NCI-H1092 treated with DMSO at 0.1 percent for 48 hours (cell line): ENCODE measurements around the gene ZNF17.
"Not testable (repeated sequence)": the region's sequence is repeated elsewhere in the genome, so short reads cannot be mapped to it uniquely, and the experiment has no call there.

Source experiments
- DNase-seq: peaks from one replicate; lab custom pipeline; 2025; lab: John Stamatoyannopoulos, UW

ZNF17 gene

GRCh38 chr19:57410877-57411671 is at the start of gene ZNF17:
Gene ZNF17 (plus strand): TSS chr19:57411161. CDS start chr19:57413616, 2,455 bp downstream.
- DNase-seq = peak; percentile 73

- no peak for DNase-seq
Measured at GRCh38 chr19:57362419-57362818, 48.5 kb upstream of the ZNF17 start.

GRCh38 chr19:57362997-57363687 is 47.8 kb upstream of the ZNF17 start, which contains the start of the genes TRAPPC2B and ZNF547:
Gene TRAPPC2B (plus strand): TSS chr19:57363551. CDS start chr19:57364834, 1,283 bp downstream.
Gene ZNF547 (plus strand): TSS chr19:57363551. CDS start chr19:57368556, 5,005 bp downstream.
- peak; percentile 96 for DNase-seq

GRCh38 chr19:57363688-57364181 is 47.2 kb upstream of the ZNF17 start:
- DNase-seq = no peak

GRCh38 chr19:57366776-57367175 is 44.2 kb upstream of the ZNF17 start:
- DNase-seq = no peak

- DNase-seq = no peak
Measured at GRCh38 chr19:57374179-57374578, 36.8 kb upstream of the ZNF17 start.

- not testable (repeated sequence) for DNase-seq
Measured at GRCh38 chr19:57374647-57375046, 36.3 kb upstream of the ZNF17 start.

GRCh38 chr19:57376151-57376550 is 34.8 kb upstream of the ZNF17 start:
- no peak for DNase-seq

GRCh38 chr19:57377498-57378146 is 33.3 kb upstream of the ZNF17 start:
- no peak for DNase-seq

GRCh38 chr19:57380923-57381322 is 30.0 kb upstream of the ZNF17 start:
- no peak for DNase-seq

GRCh38 chr19:57382806-57383488 is 28.0 kb upstream of the ZNF17 start:
- DNase-seq = no peak

- DNase-seq = no peak
Measured at GRCh38 chr19:57389194-57389729, 21.7 kb upstream of the ZNF17 start.

GRCh38 chr19:57389730-57390598 is 21.0 kb upstream of the ZNF17 start, which contains the start of gene ZNF548:
Gene ZNF548 (plus strand): TSS chr19:57389854. CDS start chr19:57390100, 246 bp downstream.
- DNase-seq = peak; percentile 94

- DNase-seq = no peak
Measured at GRCh38 chr19:57395710-57396109, 15.3 kb upstream of the ZNF17 start.

- DNase-seq = no peak
Measured at GRCh38 chr19:57398868-57399267, 12.1 kb upstream of the ZNF17 start.

GRCh38 chr19:57403737-57404563 is 7.0 kb upstream of the ZNF17 start:
- DNase-seq = no peak

- peak; percentile 51 for DNase-seq
Measured at GRCh38 chr19:57406516-57407123, 4.3 kb upstream of the ZNF17 start.

GRCh38 chr19:57419439-57419838 is 8.5 kb downstream of the ZNF17 start:
- no peak for DNase-seq

- DNase-seq = no peak
Measured at GRCh38 chr19:57421037-57421436, 10.1 kb downstream of the ZNF17 start.
